Measurements from ENCODE around the gene KRT40. TPM values are rescaled to one million over a fixed set of nuclear protein-coding genes. Genes with fewer than 3 reads are reported as not detected.
A peak's percentile ranks its signal among the peaks of the same experiment; 100 is the strongest.

Gene KRT40
- total and polyA plus RNA-seq, 2 experiments from 2014 or later, result not detected

GRCh38 chr17:41013606-41014005 lies 29.5 kb upstream of the KRT40 start:
- peak overlapping the region; percentile 60 for H3K27ac ChIP-seq
- H3K9ac ChIP-seq, result no peak overlapping the region
- H3K4me1 ChIP-seq (ENCODE audit: insufficient read depth), result peaks cover 16% of the 10 kb centered on the region
- H3K79me2 ChIP-seq (ENCODE audit: insufficient read depth), result no peaks in the 10 kb centered on the region
- no peaks in the 10 kb centered on the region for H3K9me2 ChIP-seq (ENCODE audit: insufficient read depth)
- in situ Hi-C loops (cut with MboI), result no loop called here
- WGBS, 2 experiments (ENCODE audit: low coverage in 1 of 2, low lambda C conversion rate in 2 of 2, missing lambda C conversion rate in 2 of 2), result 0 to 13% methylated on average over 1 of the region's 1 CpG
- peak overlapping the region; percentile 16 for H3K4me2 ChIP-seq (ENCODE audit: unreplicated experiment)
- H3K9me3 ChIP-seq (ENCODE audit: low read depth), result no peaks in the 10 kb centered on the region
- H3K4me3 ChIP-seq, result no peak overlapping the region
- DNase-seq, result peak; percentile 79
- TF ChIP-seq EZH2phosphoT487 (IDR thresholded peaks at IDR 0.05; ENCODE audit: insufficient read depth, low read depth) (no peak), EZH2 (IDR thresholded peaks at IDR 0.05; ENCODE audit: insufficient read depth, poor library complexity, severe bottlenecking) (no peak)
- H3K27me3 ChIP-seq (replicated peaks; ENCODE audit: insufficient read depth), result no peaks in the 10 kb centered on the region
- H3K36me3 ChIP-seq (ENCODE audit: low read depth), result no peaks in the 10 kb centered on the region
- no peak overlapping the region for H2AFZ ChIP-seq
- peaks cover 28% of the 10 kb centered on the region for H3F3A ChIP-seq (ENCODE audit: insufficient read depth)
- no peaks in the 10 kb centered on the region for H4K20me1 ChIP-seq (ENCODE audit: insufficient read depth)

GRCh38 chr17:41013181-41013580 lies 29.1 kb upstream of the KRT40 start:
- Histone ChIP-seq H3F3A (ENCODE audit: insufficient read depth) (peaks cover 28% of the 10 kb centered on the region), H3K27me3 (replicated peaks; ENCODE audit: insufficient read depth) (no peaks in the 10 kb centered on the region), H3K9me2 (ENCODE audit: insufficient read depth) (no peaks in the 10 kb centered on the region), H3K36me3 (ENCODE audit: low read depth) (no peaks in the 10 kb centered on the region), H3K4me2 (ENCODE audit: unreplicated experiment) (peak overlapping the region; percentile 16), H4K20me1 (ENCODE audit: insufficient read depth) (no peaks in the 10 kb centered on the region), H3K9me3 (ENCODE audit: low read depth) (no peaks in the 10 kb centered on the region), H3K4me1 (ENCODE audit: insufficient read depth) (peaks cover 16% of the 10 kb centered on the region), H3K27ac (peak overlapping the region; percentile 60), H3K9ac (no peak overlapping the region), H2AFZ (peak overlapping the region; percentile 34), H3K4me3 (no peak overlapping the region), H3K79me2 (ENCODE audit: insufficient read depth) (no peaks in the 10 kb centered on the region)
- DNase-seq, result peak; percentile 81
- 8 to 10% methylated on average over 3 of the region's 3 CpGs for WGBS, 2 experiments (ENCODE audit: low coverage in 1 of 2, low lambda C conversion rate in 2 of 2, missing lambda C conversion rate in 2 of 2)
- in situ Hi-C loops (cut with MboI), result no loop called here
- TF ChIP-seq EZH2phosphoT487 (IDR thresholded peaks at IDR 0.05; ENCODE audit: insufficient read depth, low read depth), result no peak
- TF ChIP-seq EZH2 (IDR thresholded peaks at IDR 0.05; ENCODE audit: insufficient read depth, poor library complexity, severe bottlenecking), result no peak

- Histone ChIP-seq H3K4me3 (no peak overlapping the region), H3K79me2 (ENCODE audit: insufficient read depth) (no peaks in the 10 kb centered on the region), H3K4me2 (ENCODE audit: unreplicated experiment) (peak overlapping the region; percentile 16), H3K36me3 (ENCODE audit: low read depth) (no peaks in the 10 kb centered on the region), H3K27me3 (replicated peaks; ENCODE audit: insufficient read depth) (no peaks in the 10 kb centered on the region), H3F3A (ENCODE audit: insufficient read depth) (peaks cover 28% of the 10 kb centered on the region), H4K20me1 (ENCODE audit: insufficient read depth) (no peaks in the 10 kb centered on the region), H3K9me3 (ENCODE audit: low read depth) (no peaks in the 10 kb centered on the region), H3K4me1 (ENCODE audit: insufficient read depth) (peaks cover 16% of the 10 kb centered on the region), H3K9ac (no peak overlapping the region), H2AFZ (peak overlapping the region; percentile 34), H3K27ac (peak overlapping the region; percentile 60), H3K9me2 (ENCODE audit: insufficient read depth) (no peaks in the 10 kb centered on the region)
- no peak for DNase-seq
- in situ Hi-C loops (cut with MboI), result no loop called here
- WGBS, 2 experiments (ENCODE audit: low coverage in 1 of 2, low lambda C conversion rate in 2 of 2, missing lambda C conversion rate in 2 of 2), result 90 to 91% methylated on average over 6 of the region's 6 CpGs
- TF ChIP-seq EZH2phosphoT487 (IDR thresholded peaks at IDR 0.05; ENCODE audit: insufficient read depth, low read depth) (no peak), EZH2 (IDR thresholded peaks at IDR 0.05; ENCODE audit: insufficient read depth, poor library complexity, severe bottlenecking) (no peak)
Measured at GRCh38 chr17:41012326-41013120, 28.4 kb upstream of the KRT40 start.

- Histone ChIP-seq H4K20me1 (ENCODE audit: insufficient read depth) (no peaks in the 10 kb centered on the region), H2AFZ (no peak overlapping the region), H3K9me2 (ENCODE audit: insufficient read depth) (no peaks in the 10 kb centered on the region), H3K79me2 (ENCODE audit: insufficient read depth) (no peaks in the 10 kb centered on the region), H3K36me3 (ENCODE audit: low read depth) (no peaks in the 10 kb centered on the region), H3K9me3 (ENCODE audit: low read depth) (no peaks in the 10 kb centered on the region), H3K4me1 (ENCODE audit: insufficient read depth) (peaks cover 16% of the 10 kb centered on the region), H3K4me3 (no peak overlapping the region), H3K27ac (no peak overlapping the region), H3K9ac (no peak overlapping the region), H3K4me2 (ENCODE audit: unreplicated experiment) (no peak overlapping the region), H3F3A (ENCODE audit: insufficient read depth) (peaks cover 28% of the 10 kb centered on the region), H3K27me3 (replicated peaks; ENCODE audit: insufficient read depth) (no peaks in the 10 kb centered on the region)
- no peak for DNase-seq
- no peak for TF ChIP-seq EZH2 (IDR thresholded peaks at IDR 0.05; ENCODE audit: insufficient read depth, poor library complexity, severe bottlenecking)
- TF ChIP-seq EZH2phosphoT487 (IDR thresholded peaks at IDR 0.05; ENCODE audit: insufficient read depth, low read depth), result no peak
- in situ Hi-C loops (cut with MboI), result no loop called here
Measured at GRCh38 chr17:41010441-41010840, 26.3 kb upstream of the KRT40 start.
